OCI-LY3 (cell line): ENCODE results near the gene SHROOM3.

ENCODE experiments used
- H2AFZ ChIP-seq: fragments of 200-600, 300-600 bp; shearing (Covaris generic); 2 replicates; pipeline ENCODE4 v1.6.0; 2014; ENCODE audit warnings: antibody characterized with exemption, low read depth, low read length
- H3K27ac ChIP-seq: fragments of 200-600, 300-600 bp; sonication (generic); 2 replicates; pipeline ENCODE4 v1.5.1; 2014; ENCODE audit warnings: mild to moderate bottlenecking, low read length, moderate library complexity, mixed read lengths
- H3K27me3 ChIP-seq: fragments of 200-600, 300-600 bp; sonication (generic); 2 replicates; pipeline ENCODE4 v1.6.1; 2014; ENCODE audit warnings: low read depth, low read length, mixed read lengths
- H3K36me3 ChIP-seq: fragments of 200-600, 300-600 bp; sonication (generic); replicated peaks from 2 replicates; pipeline ENCODE3; 2014; ENCODE audit warnings: low read depth, low read length, mixed read lengths
- H3K4me1 ChIP-seq: fragments of 300-600, 200-600 bp; sonication (generic); 2 replicates; pipeline ENCODE4 v1.6.1; 2014; ENCODE audit warnings: low read length, mixed read lengths
- H3K4me2 ChIP-seq: fragments of 200-600, 300-600 bp; sonication (generic); 2 replicates; pipeline ENCODE4 v1.6.1; 2014; ENCODE audit warnings: low read length, mixed read lengths
- H3K4me3 ChIP-seq: fragments of 300-600, 200-600 bp; sonication (generic); 2 replicates; pipeline ENCODE4 v1.5.1; 2014; ENCODE audit warnings: antibody characterized with exemption, mild to moderate bottlenecking, low read length, moderate library complexity
- H3K79me2 ChIP-seq: fragments of 300-600, 200-600 bp; shearing (Covaris generic); 2 replicates; pipeline ENCODE4 v1.6.1; 2014; ENCODE audit warnings: mild to moderate bottlenecking, low read length, mixed read lengths
- H3K9ac ChIP-seq: fragments of 300-600, 200-600 bp; shearing (Covaris generic); 2 replicates; pipeline ENCODE4 v1.6.0; 2014; ENCODE audit warnings: mild to moderate bottlenecking, low read length, moderate library complexity
- H3K9me3 ChIP-seq: fragments of 200-600, 300-600 bp; shearing (Covaris generic); 2 replicates; pipeline ENCODE4 v1.6.1; 2014; ENCODE audit warnings: low read length, mixed read lengths; ENCODE audit not compliant: insufficient read depth
- H4K20me1 ChIP-seq: fragments of 200-600, 300-600 bp; sonication (generic); 2 replicates; pipeline ENCODE4 v1.6.1; 2016; ENCODE audit warnings: low read length, mixed read lengths; ENCODE audit not compliant: insufficient read depth
- EZH2phosphoT487 ChIP-seq: fragments of 200-600 bp; shearing (Covaris generic); IDR thresholded peaks from 2 replicates; pipeline ENCODE4 v1.6.1; 2018; ENCODE audit warnings: antibody characterized with exemption, mixed run types, low read depth
- TF ChIP-seq, protein P1 (sequence below): fragments of 200-600, 300-600 bp; sonication (generic); IDR thresholded peaks from 2 replicates; pipeline ENCODE4 v1.5.1; 2014; ENCODE audit warnings: antibody characterized with exemption, low read length, low read depth

Gene SHROOM3

DNA sequence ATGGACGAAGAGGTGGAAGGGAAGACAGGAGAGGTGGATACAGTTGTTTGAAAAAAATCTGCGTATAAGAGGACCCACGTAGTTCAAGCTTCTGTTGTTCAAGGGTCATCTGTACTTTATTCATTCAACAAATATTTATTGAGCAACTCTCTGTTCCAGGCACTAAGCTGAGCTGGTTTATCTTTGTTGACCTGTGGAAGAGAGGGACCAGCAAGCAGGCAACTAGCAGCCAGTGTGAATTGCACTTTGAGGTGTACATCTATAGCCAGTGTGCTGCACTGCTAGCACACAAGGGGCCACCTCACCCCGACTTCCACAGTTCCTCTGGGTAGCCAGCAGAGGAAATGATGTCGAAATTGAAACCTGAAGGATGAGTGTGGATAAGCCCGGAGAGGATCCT is 271.6 kb downstream of the SHROOM3 start:
- TF ChIP-seq, protein P1, sequence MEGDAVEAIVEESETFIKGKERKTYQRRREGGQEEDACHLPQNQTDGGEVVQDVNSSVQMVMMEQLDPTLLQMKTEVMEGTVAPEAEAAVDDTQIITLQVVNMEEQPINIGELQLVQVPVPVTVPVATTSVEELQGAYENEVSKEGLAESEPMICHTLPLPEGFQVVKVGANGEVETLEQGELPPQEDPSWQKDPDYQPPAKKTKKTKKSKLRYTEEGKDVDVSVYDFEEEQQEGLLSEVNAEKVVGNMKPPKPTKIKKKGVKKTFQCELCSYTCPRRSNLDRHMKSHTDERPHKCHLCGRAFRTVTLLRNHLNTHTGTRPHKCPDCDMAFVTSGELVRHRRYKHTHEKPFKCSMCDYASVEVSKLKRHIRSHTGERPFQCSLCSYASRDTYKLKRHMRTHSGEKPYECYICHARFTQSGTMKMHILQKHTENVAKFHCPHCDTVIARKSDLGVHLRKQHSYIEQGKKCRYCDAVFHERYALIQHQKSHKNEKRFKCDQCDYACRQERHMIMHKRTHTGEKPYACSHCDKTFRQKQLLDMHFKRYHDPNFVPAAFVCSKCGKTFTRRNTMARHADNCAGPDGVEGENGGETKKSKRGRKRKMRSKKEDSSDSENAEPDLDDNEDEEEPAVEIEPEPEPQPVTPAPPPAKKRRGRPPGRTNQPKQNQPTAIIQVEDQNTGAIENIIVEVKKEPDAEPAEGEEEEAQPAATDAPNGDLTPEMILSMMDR = no peak
- TF ChIP-seq EZH2phosphoT487 = no peak
- H3K9me3 ChIP-seq = no peaks in the 10 kb centered on the region

DNA sequence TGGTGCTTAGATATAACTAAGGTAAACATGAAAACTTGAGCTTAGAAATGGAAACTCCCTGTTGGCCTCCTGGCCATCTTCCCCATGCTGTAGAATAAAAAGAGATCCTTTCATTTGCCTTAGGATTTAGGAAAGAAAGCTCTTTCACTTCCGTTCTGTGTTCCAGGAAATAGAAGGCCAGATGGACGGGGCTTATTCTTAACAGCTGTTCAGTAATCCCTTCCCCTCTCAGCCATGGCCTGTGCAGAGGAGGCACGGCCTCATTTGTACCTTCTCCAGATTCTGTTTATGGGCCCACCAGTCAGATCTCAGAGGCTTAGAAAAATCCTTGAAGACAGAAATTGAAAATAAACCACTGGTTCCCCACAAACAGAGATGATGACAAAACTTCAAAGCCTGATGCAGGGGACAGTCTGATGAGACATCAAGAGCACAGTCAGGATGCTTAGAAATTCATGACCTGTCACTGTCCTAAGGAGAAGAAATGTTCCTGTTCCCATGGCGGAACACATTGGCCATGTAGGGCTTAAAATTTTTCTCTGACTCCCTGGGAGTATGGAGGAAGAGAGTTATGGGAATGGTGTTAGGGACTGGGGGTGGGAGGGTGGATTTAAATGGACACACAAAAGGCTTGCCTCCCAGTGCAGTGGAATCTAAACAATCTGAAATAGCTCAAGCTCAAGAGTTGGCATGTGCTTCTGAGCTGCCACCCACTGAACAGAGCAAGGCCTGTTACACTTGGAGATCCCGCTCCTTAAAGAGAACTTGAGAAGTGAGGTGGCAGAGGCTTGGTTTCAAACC is 274.1 kb downstream of the SHROOM3 start:
- no peak overlapping the region for H3K9ac ChIP-seq
- H4K20me1 ChIP-seq = no peaks in the 10 kb centered on the region
- no peak overlapping the region for H3K4me2 ChIP-seq
- H3K79me2 ChIP-seq = no peaks in the 10 kb centered on the region
- H3K36me3 ChIP-seq = no peaks in the 10 kb centered on the region
- TF ChIP-seq, protein P1 = no peak
- TF ChIP-seq EZH2phosphoT487 = no peak
- no peak overlapping the region for H3K27ac ChIP-seq
- H3K4me1 ChIP-seq = no peaks in the 10 kb centered on the region
- H2AFZ ChIP-seq = no peak overlapping the region
- H3K27me3 ChIP-seq = no peaks in the 10 kb centered on the region
- H3K9me3 ChIP-seq = no peaks in the 10 kb centered on the region
- H3K4me3 ChIP-seq = no peak overlapping the region

More for the DNA sequence above, 271.6 kb downstream of the SHROOM3 start:
- no peaks in the 10 kb centered on the region for H3K4me1 ChIP-seq
- H3K4me2 ChIP-seq = no peak overlapping the region
- no peak overlapping the region for H3K4me3 ChIP-seq
- no peak overlapping the region for H3K27ac ChIP-seq
- H3K36me3 ChIP-seq = no peaks in the 10 kb centered on the region
- H2AFZ ChIP-seq = no peak overlapping the region
- no peaks in the 10 kb centered on the region for H3K79me2 ChIP-seq
- H4K20me1 ChIP-seq = no peaks in the 10 kb centered on the region
- H3K27me3 ChIP-seq = no peaks in the 10 kb centered on the region
- no peak overlapping the region for H3K9ac ChIP-seq

DNA sequence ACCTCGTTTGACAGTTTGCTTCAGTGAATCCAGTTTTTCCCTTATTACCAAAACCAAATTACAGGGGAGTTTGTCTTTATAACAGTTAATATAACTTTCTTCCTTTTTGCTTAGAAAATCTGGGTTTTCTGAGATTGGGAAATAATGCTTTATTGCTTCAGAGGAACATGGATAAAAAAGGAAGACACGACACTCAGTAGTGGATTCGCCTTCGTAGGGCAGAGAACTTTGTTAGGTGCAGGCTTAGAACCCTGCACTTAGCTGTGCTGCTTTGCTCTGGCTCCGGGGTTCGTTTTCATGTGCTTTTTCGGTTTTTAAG is 274.7 kb downstream of the SHROOM3 start:
- Histone ChIP-seq H3K27ac (no peak overlapping the region), H4K20me1 (no peaks in the 10 kb centered on the region), H3K36me3 (no peaks in the 10 kb centered on the region), H2AFZ (no peak overlapping the region), H3K27me3 (no peaks in the 10 kb centered on the region), H3K79me2 (no peaks in the 10 kb centered on the region), H3K4me2 (no peak overlapping the region), H3K9me3 (no peaks in the 10 kb centered on the region), H3K4me3 (no peak overlapping the region), H3K4me1 (no peaks in the 10 kb centered on the region), H3K9ac (no peak overlapping the region)
- TF ChIP-seq, protein P1 = no peak
- TF ChIP-seq EZH2phosphoT487 = no peak

DNA sequence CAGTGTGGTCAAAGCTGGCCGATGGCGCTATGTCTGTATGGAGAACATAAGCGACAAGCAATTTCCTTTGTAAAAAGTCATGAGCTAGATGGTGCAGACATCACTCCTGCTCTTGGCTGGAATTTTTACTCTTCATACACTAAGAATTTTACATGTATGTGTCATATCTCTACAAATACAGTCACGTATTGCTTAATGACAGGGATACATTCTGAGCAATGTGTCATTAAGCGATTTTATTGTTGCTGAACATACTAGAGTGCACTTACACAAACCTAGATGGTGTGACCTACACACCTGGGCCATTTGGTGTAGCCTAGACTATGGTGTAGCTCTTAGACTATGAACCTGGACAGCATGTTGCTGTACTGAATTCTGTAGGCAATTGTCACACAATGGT is 277.5 kb downstream of the SHROOM3 start:
- H3K27me3 ChIP-seq = no peaks in the 10 kb centered on the region
- no peak overlapping the region for H3K4me3 ChIP-seq
- H3K9ac ChIP-seq = no peak overlapping the region
- peaks cover 20% of the 10 kb centered on the region for H3K4me1 ChIP-seq
- no peaks in the 10 kb centered on the region for H3K36me3 ChIP-seq
- H3K27ac ChIP-seq = no peak overlapping the region
- H4K20me1 ChIP-seq = no peaks in the 10 kb centered on the region
- H2AFZ ChIP-seq = no peak overlapping the region
- H3K9me3 ChIP-seq = no peaks in the 10 kb centered on the region
- no peak overlapping the region for H3K4me2 ChIP-seq
- TF ChIP-seq, protein P1 = no peak
- TF ChIP-seq EZH2phosphoT487 = no peak
- H3K79me2 ChIP-seq = no peaks in the 10 kb centered on the region
